GM18520 (cell line): Measurements from ENCODE around the gene RBM28.
"Not testable (repeated sequence)": the region's sequence is repeated elsewhere in the genome, so short reads cannot be mapped to it uniquely, and the experiment has no call there.

Experiments used
- ATAC-seq: cut with Tn5 transposase; IDR thresholded peaks from one replicate; pipeline ENCODE4 v1.9.1; 2021; ENCODE audit not compliant: unreplicated experiment

The RBM28 gene

DNA sequence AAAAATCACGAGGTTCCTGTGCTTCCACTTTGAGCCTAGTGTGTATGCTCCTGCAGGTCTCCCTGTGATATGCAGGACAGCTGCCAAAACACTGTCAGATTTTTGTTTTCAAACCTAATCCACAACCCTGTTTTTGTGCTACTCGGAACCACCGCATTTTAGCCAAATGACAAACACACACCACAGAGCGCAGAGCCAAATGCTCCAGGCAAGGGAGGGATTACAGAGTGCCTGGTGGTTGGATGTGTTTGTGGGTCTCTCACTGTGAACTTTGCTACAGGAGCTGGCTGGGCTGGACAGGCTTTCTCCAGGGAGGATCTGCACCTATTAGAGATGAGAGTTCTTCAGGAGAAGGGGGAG is 5.7 kb upstream of the RBM28 start:
- no peak for ATAC-seq

GRCh38 chr7:128347647-128348097 is 4.0 kb upstream of the RBM28 start:
- ATAC-seq = no peak

- no peak for ATAC-seq
Measured at GRCh38 chr7:128344431-128344774, 695 bp upstream of the RBM28 start.

GRCh38 chr7:128341733-128342132 is 2.0 kb downstream of the RBM28 start:
- no peak for ATAC-seq

- ATAC-seq = no peak
Measured at GRCh38 chr7:128335730-128336129, 8.0 kb downstream of the RBM28 start.

DNA sequence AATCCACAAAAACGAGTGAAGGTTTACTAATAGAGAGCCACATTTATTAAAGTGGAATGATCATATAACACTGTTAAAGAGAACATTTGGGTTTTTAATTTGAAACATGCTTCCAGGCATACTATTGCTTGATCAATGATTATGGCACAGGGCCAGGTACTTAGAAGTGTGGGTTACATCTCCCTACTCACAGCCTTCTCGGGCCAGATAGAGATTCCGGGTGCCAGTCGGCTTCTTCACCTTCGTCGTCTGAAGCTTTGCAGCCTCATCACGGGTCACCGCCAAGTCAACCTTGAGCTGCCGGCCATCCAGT is 19.4 kb downstream of the RBM28 start:
- no peak for ATAC-seq

- ATAC-seq = no peak
Measured at GRCh38 chr7:128323459-128324367, 20.0 kb downstream of the RBM28 start.

DNA sequence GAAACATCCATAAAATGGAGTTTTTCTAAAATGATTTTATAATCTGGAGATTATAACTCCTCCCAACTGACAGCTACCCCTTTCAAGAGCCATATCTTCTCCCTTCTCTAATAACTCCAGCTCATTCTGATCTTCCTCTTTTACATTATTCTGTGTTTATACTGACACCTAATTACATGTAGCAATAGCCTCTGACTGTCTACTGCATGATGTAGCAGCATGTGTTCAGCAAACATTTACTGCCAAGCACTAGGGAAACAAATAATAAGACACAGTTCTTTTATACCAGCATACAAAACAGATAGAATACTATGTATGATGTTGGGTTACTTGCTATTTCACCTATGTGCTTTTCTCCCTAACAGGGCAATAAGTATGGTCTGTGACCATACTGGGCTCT is 20.7 kb downstream of the RBM28 start:
- no peak for ATAC-seq

- ATAC-seq = no peak
Measured at GRCh38 chr7:128322040-128322643, 21.6 kb downstream of the RBM28 start.

GRCh38 chr7:128321044-128321422 is 22.7 kb downstream of the RBM28 start:
- no peak for ATAC-seq

- no peak for ATAC-seq
Measured at GRCh38 chr7:128318691-128319090, 25.0 kb downstream of the RBM28 start.

DNA sequence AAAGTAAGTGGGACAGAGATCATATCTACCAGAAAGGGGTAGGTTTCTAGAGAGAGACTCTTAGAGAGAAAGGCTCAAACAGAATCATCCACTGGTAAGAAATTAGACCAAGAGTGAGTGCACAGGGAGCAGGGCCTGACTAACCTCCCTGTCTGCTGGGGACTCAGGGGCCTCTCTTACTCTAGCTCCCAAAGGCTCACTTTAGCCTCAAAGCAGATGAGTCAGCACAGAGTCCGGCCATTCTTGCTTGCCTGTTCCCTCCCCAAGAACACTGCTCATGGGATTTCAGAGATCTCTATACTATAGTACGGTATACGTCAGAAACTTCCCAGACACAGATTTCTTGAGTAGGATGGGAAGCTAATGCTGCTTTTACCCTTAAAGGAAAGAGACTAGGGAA is 32.7 kb downstream of the RBM28 start:
- ATAC-seq = no peak

DNA sequence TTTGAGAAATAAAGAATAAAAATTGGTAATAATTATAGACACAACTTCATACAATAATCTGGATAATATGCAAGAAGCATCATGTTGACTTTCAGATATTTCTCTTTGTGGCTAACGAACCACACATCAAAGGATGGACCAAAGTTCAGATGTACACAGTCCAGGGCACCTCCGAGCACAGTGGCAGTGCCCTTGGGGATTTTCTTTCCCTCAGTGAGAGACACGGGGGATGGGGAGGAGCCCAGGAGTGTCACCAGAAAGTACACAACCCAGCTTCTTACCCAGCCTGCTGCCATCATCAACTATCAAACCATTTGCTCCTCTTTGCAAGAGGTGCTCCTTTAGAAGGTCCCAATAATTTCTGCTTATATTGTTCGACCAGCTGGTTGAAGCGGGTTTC is 33.2 kb downstream of the RBM28 start:
- ATAC-seq = no peak

- ATAC-seq = no peak
Measured at GRCh38 chr7:128309976-128310375, 33.7 kb downstream of the RBM28 start.

DNA sequence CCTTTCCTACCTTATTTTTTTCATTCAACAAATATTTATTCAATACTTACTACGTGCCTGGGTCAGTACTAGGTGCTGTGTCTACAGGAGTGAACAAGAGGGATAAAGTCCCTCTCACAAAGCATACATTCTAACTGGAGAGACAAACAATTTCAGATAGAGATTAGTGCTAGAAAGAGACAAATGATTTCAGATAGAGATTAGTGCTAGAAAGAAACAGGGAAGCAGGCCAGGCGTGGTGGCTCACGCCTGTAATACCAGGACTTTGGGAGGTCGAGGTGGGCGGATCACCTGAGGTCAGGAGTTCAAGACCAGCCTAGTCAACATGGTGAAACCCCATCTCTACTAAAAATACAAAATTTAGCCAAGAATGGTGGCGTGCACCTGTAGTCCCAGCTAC is 34.6 kb downstream of the RBM28 start:
- ATAC-seq = no peak

DNA sequence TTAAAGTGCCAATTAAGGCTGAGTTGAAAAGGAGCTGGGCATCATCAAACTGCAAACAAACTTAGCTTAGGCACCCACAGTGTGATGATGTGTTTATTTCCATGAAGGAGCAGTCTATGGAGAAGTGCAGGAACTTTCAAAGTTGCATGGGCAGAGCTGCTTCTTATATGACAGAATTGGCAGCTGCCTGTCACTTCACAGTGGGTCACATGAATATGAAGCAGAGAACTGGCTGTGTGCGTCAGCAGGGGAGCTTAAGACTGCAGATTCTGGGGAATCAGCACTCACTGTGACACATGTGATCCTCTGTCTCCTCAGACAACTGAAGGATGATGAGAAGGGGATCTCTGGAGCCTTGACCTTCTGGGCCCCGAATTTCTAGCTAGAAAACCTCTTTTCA is 36.6 kb downstream of the RBM28 start:
- no peak for ATAC-seq

DNA sequence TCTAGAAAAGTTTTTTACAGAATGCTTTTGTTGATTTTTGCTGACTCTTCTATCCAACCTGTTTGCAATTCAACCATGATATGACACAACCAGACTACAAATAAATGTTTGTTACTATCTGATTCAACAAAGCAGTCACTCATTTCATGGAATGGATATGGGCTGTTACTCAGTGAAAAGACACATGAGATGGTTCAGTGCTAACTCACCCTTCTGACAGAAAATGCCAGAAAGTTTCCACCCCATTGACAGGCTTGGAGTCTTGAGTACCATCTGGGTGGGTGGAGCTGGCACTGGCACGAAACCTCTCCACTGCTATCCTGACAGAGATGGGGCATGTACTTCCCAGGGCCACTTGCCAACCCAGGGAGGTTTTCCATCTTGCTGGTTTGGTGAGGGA is 39.5 kb downstream of the RBM28 start:
- ATAC-seq = no peak

- no peak for ATAC-seq
Measured at GRCh38 chr7:128303643-128304042, 40.1 kb downstream of the RBM28 start.

- ATAC-seq = no peak
Measured at GRCh38 chr7:128303133-128303532, 40.6 kb downstream of the RBM28 start.

DNA sequence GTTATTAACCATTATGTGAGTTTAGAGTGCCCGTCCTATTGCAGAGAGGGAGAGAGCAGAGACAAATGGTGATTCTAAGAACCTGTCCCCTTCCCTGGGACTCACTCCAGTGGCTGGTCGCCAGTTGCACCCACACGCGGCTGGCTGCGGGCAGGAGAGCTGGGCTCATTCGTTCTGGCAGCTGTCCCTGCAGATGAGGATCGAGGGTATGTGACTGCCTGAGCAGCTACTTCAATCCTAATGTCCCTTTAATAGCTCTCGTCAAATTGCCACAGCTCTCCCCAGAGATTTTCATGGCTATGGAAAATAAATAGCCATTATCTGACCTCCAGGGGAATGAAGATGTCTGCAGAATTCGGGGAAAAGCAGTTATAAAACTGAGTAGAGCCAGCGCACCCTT is 41.6 kb downstream of the RBM28 start:
- ATAC-seq = no peak

GRCh38 chr7:128299109-128299607 is 44.5 kb downstream of the RBM28 start:
- ATAC-seq = no peak

DNA sequence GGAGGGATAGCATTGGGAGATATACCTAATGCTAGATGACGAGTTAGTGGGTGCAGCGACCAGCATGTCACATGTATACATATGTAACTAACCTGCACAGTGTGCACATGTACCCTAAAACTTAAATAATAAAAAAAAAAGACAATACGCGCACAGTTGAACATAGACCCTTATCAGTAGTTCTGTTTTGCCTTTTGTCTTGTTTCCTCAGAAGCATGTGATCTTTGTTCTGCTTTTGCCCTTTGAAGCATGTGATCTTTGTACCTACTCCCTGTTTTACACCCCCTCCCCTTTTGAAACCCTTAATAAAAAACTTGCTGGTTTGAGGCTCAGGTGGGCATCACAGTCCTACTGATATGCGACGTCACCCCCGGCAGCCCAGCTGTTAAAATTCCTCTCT is 45.7 kb downstream of the RBM28 start:
- not testable (repeated sequence) for ATAC-seq

- ATAC-seq = no peak
Measured at GRCh38 chr7:128287556-128287955, 56.2 kb downstream of the RBM28 start.
